GM18519 (cell line): ENCODE measurements around the gene POLR2E.
"Not testable (repeated sequence)": the region's sequence is repeated elsewhere in the genome, so short reads cannot be mapped to it uniquely, and the experiment has no call there.

Source experiments
- ATAC-seq: cut with Tn5 transposase; IDR thresholded peaks from one replicate; pipeline ENCODE4 v1.9.1; 2021; ENCODE audit warnings: mild to moderate bottlenecking, moderate library complexity; ENCODE audit not compliant: unreplicated experiment, low FRiP score

Gene POLR2E

GRCh38 chr19:1094978-1095701, at the start of gene POLR2E:
TSS of gene POLR2E (minus strand) at chr19:1095375. CDS start at chr19:1095315, 60 bp downstream.
- peak; percentile 70 for ATAC-seq

DNA sequence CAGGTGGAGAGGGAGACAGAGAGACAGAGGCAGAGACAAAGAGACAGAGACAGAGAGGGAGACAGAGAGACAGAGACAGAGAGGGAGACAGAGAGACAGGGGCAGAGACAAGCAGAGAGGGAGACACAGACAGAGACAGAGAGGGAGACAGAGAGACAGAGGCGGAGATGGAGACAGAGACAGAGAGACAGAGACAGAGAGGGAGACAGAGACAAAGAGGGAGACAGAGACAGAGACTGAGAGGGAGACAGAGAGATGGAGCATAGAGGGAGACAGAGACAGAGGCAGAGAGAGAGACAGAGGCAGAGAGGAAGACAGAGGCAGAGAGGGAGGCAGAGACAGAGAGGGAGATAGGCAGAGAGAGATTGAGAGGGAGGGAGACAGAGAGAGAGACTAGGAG, 49.6 kb upstream of the POLR2E start:
- ATAC-seq, result no peak

DNA sequence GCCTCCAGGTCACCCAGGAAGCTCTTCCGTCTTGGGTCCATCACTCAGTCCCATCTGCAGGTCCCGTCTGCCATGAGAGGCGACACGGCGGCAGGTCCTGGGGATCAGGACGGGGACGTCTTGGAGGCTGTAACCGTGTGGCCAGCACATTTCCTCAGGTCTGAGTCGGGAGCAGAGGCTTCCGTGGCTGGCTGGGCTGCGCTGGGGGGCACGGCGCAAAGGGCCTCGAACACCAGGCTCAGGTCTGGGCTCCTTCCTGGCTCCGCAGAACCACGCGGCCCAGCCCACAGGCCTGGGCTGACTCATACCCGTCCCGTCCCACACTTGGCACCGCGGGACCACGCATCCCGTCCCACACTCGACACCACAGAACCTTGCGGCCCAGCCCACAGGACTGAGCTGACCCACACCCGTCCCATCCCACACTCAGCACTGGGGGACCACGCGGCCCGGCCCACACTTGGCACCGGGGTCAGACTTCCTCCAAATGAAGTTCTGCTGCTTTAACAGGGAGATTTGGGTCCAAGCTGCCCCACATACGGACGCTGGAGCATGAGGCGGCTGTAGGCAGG, 48.7 kb upstream of the POLR2E start:
- no peak for ATAC-seq

GRCh38 chr19:1141944-1142343, 46.8 kb upstream of the POLR2E start:
- ATAC-seq, result no peak

DNA sequence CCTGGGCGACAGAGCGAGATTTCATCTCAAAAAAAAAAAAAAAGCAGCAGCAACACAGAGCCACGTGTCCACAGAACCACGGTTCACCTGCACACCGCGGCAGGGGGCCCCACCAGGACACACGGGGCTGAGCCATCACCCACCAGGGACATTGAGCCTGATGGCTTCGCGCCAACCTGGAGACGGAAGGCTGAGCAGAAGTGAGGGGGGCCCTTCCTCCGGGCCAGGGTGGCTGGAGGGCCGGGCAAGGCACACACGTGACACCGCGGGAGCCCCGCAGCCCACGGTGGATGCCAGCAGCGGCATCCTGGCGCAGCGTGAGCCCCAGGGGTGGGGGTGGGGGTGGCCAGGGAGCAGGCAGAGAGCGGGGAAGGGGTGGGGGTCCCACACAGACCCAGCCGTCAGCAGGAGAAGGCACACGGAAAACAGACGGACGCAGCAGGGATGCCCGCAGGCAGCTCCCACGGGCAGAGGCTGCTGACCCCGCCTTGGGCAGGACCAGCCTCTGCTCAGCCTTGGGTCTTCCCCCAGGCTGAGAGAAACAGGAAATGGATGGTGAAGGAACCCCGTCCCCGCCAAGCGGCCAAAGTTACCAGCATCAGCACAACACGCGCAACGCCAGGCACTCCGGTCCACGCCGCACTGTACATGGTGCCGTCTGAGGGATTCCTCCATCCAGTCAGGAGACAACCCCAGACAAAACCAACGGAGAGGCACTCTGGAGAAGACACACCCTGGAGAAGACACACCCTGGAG, 45.3 kb upstream of the POLR2E start:
- no peak for ATAC-seq

GRCh38 chr19:1139126-1139525, 44.0 kb upstream of the POLR2E start:
- ATAC-seq, result no peak

GRCh38 chr19:1138121-1138520, 42.9 kb upstream of the POLR2E start:
- no peak for ATAC-seq

DNA sequence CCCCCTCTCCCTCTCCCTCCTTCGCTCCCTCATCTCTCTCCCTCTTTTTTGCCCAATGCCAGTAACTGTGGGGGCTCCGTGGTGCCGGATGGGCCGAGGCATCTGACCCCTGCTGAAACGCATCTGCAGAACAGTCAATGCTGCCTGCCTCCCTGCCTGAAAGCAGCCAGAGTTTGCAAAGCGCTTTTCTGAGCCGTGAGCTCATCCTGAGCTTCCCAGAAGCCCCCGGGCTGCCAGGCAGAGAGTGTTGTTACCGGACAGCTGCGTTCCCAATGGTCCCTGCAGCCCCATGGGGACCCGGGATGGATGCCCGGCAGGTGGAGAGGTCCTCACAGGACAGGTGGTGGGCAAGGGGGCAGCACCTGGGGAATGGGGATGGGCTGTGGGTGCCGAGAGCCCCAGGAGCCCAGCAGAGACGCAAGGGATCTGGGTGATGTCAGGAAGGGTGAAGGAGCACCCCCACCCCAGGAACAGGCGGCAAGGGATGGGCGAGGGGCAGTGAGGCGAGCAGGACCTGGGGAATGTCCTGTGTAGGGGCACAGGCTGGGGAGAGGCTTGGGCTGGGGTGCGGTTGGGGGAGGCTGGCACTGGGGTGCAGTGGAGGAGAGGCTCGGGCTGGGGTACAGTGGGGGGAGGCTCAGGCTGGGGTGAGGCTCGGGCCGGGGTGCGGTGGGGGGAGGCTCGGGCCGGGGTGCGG, 41.6 kb upstream of the POLR2E start:
- no peak for ATAC-seq

DNA sequence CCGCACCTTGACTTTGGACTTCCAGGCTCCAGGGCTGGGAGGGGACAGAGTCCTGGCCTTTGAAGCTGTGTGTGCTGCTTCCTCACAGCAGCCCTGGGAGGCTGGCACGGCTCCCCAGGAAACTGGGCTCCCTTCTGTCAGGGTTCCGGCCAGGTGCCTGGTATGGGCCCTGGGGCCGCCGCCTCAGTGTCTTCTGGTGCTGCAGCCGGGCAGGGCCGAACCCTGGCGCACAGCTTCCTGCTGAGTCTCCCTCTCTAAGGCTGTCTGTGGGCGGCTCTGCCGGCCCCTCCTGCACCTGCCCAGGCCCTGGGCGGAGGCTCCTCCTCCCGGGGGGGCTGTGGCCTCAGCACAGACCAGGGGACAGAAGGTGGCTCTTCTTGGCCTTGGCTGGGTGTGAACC, 41.0 kb upstream of the POLR2E start:
- no peak for ATAC-seq

DNA sequence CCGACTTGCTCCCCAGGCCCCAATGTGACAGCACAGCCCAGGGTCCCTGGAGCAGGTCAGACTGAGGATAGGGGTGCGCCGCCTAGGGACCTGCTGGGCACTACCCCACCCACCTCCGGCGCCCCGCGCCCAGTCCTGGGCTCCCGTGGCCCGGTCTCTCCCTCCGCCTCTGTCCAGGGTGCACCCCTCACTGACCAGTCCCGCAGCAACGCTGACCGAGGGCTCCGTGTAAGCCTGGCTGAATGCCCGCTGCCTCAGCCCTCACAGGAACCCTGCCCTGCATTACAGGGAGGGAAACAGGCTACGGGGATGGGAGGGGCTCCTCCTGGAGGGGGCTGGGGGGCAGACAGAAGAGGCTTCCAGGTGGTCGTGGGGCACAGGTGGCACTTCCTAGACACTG, 40.3 kb upstream of the POLR2E start:
- no peak for ATAC-seq

DNA sequence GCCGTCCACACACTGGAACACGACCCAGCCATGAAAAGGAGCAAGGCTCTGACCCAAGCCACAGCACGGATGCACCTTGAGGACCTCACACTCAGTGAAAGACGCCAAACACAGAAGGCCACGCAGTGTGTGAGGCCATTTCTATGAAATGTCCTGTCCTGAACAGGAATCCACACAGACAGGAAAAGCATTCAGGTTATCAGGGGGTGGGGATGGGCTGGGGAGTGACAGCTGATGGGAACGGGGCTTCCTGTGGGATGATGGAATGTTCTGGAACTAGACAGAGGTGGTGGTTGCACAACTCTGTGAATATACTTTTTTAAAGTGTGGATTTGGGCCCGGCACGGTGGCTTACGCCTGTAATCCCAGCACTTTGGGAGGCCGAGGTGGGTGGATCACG, 39.3 kb upstream of the POLR2E start:
- no peak for ATAC-seq

DNA sequence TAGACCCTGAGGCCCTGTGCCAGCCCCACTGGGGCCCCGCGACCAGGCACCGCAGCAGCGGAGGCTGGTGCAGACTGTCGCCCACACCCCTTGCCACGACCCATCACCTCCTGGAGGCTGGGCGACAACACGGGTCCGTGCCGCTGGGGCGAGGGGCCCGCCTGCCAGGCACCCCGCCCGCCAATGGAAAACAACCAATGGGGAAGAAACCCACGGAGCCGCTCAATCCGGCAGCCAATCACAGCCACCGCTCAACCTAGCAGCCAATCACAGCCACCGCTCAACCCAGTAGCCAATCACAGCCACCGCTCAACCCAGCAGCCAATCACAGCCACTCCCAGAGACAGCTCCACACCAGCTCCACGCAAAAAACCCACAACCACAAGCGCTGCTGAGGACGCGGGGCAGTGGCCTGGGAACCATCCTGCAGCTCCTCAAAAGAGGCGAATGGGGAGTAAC, 38.3 kb upstream of the POLR2E start:
- ATAC-seq, result no peak

DNA sequence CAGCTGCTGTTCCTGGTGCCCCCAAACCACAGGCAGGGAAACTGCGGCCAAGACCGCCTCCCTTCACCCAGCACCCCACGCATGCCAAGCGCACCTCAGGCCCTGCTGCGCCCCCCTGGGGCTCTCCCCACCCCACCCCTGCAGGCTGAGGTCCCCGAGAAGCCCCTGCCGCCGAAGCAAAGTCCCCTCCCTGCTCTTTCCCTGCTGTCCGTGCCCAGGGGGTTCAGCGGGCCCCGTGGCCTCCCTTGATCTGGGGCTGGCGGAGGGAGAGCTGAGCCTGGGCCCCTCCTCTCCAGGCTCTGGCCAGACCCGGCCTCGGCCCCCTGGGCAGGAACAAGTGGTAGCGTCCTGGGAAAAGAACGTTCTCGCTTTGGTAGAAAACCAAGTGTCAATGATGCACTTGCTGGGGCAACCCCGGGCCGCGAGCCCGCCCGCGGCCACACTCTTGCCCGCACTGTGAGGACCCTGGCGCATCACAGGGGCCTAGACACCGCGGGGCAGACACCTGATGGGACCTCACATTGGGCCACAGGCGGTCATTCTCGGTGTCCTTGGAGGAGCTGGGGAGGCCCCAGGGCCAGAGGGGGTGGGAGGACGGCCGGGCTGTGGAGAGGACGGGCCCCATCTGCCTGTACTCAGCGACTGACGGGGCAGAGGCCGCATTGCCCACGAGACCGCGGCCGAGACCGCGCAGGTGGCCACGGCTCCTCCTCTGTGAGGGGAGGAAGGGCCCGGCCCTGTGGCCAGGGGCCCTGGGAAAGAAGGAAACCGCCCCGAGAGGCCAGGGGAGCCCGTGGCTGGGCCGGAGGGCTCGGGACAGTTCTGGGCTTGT, 37.6 kb upstream of the POLR2E start:
- no peak for ATAC-seq

DNA sequence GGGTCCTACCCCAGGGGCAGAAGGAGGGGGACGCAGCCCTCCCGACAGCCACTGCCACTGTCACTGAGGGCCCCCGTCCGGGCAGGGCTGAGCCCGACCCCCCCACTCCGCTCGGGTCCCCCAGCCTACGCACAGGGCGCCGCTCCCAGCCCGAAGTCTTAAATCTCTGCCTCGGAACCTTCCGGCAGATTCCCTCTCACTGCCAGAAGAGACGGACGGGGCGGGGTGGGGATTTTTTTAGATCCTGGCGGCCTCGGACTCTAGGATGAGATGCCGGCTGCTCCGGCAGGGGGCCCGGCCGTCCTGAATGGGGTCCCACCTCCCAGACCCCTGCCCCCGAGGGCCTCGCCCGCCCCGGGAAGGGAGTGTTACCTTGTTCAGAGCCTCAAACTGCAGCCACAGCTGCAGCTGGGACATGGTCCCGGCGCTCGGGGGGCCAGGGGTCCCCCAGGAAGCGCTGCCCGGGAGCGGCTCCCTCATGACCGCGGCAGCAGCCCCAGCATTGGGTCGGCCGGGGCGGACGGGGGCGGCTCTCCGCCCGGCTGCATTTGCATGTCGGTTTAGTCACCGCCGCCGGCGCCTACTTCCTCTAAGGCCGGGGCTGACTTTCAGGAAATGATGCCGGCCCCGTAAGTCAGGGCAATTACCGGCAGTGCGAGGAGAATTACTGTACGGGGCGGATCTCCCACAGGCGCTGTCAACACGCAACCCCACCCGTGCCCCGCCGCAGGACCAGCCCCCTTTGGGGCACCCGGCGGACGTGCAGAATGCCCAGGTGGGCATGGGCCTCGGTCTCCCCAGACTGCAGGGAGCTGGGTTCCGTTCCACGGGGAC, 36.8 kb upstream of the POLR2E start:
- ATAC-seq, result no peak

- ATAC-seq, result no peak
These were observed 35.9 kb upstream of the POLR2E start for GRCh38 chr19:1130771-1131717.

DNA sequence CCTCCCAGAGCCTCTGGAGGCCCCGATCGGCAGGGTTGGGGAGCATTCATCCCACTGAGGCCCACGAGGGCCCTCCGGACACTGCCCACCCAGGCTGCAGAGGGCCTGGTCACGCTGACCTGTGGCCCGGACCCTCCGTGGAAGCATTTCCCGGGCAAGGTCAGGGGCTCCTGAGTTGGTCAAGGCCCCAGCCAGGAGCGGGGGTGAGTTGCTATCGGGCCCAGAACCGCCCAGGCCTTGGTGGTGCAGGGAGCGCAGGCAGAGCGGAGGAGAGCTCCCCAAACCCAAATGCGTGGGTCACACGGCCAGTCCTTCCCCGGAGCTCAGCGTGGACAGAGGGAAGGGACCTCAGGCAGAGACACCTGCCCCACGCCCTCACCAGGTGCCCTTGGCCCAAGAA, 34.4 kb upstream of the POLR2E start:
- no peak for ATAC-seq

GRCh38 chr19:1129084-1129483, 33.9 kb upstream of the POLR2E start:
- not testable (repeated sequence) for ATAC-seq

GRCh38 chr19:1128106-1128505, 32.9 kb upstream of the POLR2E start:
- no peak for ATAC-seq
